SK-N-SH treated with all-trans-retinoic acid at 6 μM for 48 hours (cell line): ENCODE measurements around the gene SGPP2.

ENCODE experiments used
- CREB5 ChIP-seq: fragments of 250-450 bp; sonication (Bioruptor Pico); IDR thresholded peaks from 2 replicates; pipeline ENCODE4 v1.5.1; 2020; ENCODE audit warnings: low read depth, mild to moderate bottlenecking, moderate library complexity
- ESRRG ChIP-seq: fragments of 250-450 bp; sonication (Bioruptor Pico); IDR thresholded peaks from 2 replicates; pipeline ENCODE4 v1.6.1; 2021; ENCODE audit warnings: mild to moderate bottlenecking
- ISL1 ChIP-seq: fragments of 250-450 bp; sonication (Bioruptor Pico); IDR thresholded peaks from 2 replicates; pipeline ENCODE4 v2.1.2; 2022; ENCODE audit warnings: mild to moderate bottlenecking, moderate library complexity
- OSR1 ChIP-seq: fragments of 250-450 bp; sonication (Bioruptor Pico); IDR thresholded peaks from 2 replicates; pipeline ENCODE4 v1.8.0; 2022; ENCODE audit warnings: moderate library complexity, mild to moderate bottlenecking, inconsistent platforms
- SNAI2 ChIP-seq: fragments of 250-450 bp; sonication (Bioruptor Pico); IDR thresholded peaks from 2 replicates; pipeline ENCODE4 v1.5.0; 2020; ENCODE audit warnings: mild to moderate bottlenecking, moderate library complexity
- TCF4 ChIP-seq: fragments of 250-450 bp; sonication (Bioruptor Pico); IDR thresholded peaks from 2 replicates; pipeline ENCODE4 v1.8.0; 2021; ENCODE audit warnings: mild to moderate bottlenecking, moderate library complexity, borderline replicate concordance
- TOX ChIP-seq: fragments of 250-450 bp; sonication (Bioruptor Pico); IDR thresholded peaks from 2 replicates; pipeline ENCODE4 v1.8.0; 2021; ENCODE audit warnings: mild to moderate bottlenecking, moderate library complexity, borderline replicate concordance
- ZC3H10 ChIP-seq: fragments of 250-450 bp; sonication (Bioruptor Pico); IDR thresholded peaks from 2 replicates; pipeline ENCODE4 v1.5.1; 2021; ENCODE audit warnings: mild to moderate bottlenecking, moderate library complexity
- ZFP3 ChIP-seq: fragments of 250-450 bp; sonication (Bioruptor Pico); IDR thresholded peaks from 2 replicates; pipeline ENCODE4 v1.5.0; 2020; ENCODE audit warnings: mild to moderate bottlenecking, moderate library complexity
- ZFP30 ChIP-seq: fragments of 450-650 bp; formaldehyde crosslinking; IDR thresholded peaks from 2 replicates; pipeline ENCODE4 v1.5.0; 2022; ENCODE audit warnings: mild to moderate bottlenecking, moderate library complexity
- ZNF8 ChIP-seq: fragments of 450-650 bp; formaldehyde crosslinking; IDR thresholded peaks from 2 replicates; pipeline ENCODE4 v1.5.0; 2020; ENCODE audit warnings: mild to moderate bottlenecking, moderate library complexity
- TF ChIP-seq, protein P1 (sequence below): fragments of 250-450 bp; sonication (Bioruptor Pico); IDR thresholded peaks from 2 replicates; pipeline ENCODE4 v1.8.0; 2020; ENCODE audit warnings: mild to moderate bottlenecking, moderate library complexity, borderline replicate concordance
- TF ChIP-seq, protein P2 (sequence below): fragments of 250-450 bp; sonication (Bioruptor Pico); IDR thresholded peaks from 2 replicates; pipeline ENCODE4 v1.5.0; 2020; ENCODE audit warnings: mild to moderate bottlenecking, moderate library complexity

DNA sequence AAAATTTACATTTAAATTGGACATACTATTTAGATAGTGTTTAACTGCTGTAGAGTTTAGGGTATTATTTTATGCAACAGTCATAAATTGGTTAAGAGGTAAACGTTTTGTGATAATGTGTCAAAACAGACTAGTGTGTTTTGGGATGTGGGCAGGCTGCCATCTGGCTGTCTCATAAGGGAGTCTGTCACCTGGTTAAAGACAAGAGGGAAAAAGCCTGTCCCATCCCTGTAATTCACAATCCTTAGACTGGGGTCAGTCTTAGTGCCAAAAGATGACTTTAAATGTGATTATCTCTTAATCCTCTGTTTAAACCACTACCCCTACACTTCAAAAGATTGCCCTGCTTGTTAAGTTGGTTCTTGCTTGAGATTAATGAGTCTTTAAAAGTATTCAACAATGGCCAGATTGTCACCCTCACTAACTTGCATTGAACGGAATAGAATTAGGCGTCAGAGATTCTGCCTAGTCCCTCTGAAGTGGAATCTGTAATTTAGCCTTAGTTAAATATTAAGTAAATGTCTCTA lies 59.2 kb downstream of the SGPP2 start:
- TF ChIP-seq, protein P1, sequence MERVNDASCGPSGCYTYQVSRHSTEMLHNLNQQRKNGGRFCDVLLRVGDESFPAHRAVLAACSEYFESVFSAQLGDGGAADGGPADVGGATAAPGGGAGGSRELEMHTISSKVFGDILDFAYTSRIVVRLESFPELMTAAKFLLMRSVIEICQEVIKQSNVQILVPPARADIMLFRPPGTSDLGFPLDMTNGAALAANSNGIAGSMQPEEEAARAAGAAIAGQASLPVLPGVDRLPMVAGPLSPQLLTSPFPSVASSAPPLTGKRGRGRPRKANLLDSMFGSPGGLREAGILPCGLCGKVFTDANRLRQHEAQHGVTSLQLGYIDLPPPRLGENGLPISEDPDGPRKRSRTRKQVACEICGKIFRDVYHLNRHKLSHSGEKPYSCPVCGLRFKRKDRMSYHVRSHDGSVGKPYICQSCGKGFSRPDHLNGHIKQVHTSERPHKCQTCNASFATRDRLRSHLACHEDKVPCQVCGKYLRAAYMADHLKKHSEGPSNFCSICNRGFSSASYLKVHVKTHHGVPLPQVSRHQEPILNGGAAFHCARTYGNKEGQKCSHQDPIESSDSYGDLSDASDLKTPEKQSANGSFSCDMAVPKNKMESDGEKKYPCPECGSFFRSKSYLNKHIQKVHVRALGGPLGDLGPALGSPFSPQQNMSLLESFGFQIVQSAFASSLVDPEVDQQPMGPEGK (CRISPR knock-in tag), result no peak
- TF ChIP-seq ZNF8, result no peak
- no peak for TF ChIP-seq ZC3H10 (CRISPR knock-in tag)
- no peak for TF ChIP-seq ZFP30 (CRISPR knock-in tag)
- no peak for TF ChIP-seq OSR1 (CRISPR knock-in tag)
- TF ChIP-seq ZFP3 (CRISPR knock-in tag), result no peak
- no peak for TF ChIP-seq TOX (CRISPR knock-in tag)
- TF ChIP-seq, protein P2, sequence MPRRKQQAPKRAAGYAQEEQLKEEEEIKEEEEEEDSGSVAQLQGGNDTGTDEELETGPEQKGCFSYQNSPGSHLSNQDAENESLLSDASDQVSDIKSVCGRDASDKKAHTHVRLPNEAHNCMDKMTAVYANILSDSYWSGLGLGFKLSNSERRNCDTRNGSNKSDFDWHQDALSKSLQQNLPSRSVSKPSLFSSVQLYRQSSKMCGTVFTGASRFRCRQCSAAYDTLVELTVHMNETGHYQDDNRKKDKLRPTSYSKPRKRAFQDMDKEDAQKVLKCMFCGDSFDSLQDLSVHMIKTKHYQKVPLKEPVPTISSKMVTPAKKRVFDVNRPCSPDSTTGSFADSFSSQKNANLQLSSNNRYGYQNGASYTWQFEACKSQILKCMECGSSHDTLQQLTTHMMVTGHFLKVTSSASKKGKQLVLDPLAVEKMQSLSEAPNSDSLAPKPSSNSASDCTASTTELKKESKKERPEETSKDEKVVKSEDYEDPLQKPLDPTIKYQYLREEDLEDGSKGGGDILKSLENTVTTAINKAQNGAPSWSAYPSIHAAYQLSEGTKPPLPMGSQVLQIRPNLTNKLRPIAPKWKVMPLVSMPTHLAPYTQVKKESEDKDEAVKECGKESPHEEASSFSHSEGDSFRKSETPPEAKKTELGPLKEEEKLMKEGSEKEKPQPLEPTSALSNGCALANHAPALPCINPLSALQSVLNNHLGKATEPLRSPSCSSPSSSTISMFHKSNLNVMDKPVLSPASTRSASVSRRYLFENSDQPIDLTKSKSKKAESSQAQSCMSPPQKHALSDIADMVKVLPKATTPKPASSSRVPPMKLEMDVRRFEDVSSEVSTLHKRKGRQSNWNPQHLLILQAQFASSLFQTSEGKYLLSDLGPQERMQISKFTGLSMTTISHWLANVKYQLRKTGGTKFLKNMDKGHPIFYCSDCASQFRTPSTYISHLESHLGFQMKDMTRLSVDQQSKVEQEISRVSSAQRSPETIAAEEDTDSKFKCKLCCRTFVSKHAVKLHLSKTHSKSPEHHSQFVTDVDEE (CRISPR knock-in tag), result no peak
- no peak for TF ChIP-seq ESRRG
- no peak for TF ChIP-seq SNAI2 (CRISPR knock-in tag)
- TF ChIP-seq TCF4 (CRISPR knock-in tag), result no peak
- TF ChIP-seq CREB5, result no peak
- TF ChIP-seq ISL1, result no peak
